ENCODE measurements around the gene ZC3H12D.

ZC3H12D gene

DNA sequence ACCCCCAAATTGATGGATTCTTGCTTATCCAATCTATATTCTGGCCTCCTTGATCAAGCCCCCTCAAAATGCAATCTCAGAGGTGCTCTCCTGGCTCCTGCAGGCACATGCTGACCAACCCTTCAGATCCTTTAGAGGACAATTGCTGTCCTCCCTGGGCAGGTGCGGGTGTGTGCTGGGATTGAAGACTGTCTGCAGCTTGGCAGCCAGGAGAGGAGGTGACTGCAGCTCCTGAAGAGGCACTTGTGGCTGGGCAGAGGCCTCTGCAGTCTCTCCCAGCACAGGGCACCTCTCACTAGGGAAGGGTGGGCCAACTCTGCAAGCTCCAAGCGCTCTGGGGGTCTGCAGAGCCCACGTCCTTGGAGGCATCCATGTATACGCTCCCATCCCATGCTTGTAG, 56.2 kb downstream of the ZC3H12D start:
- TF ChIP-seq, protein P1, sequence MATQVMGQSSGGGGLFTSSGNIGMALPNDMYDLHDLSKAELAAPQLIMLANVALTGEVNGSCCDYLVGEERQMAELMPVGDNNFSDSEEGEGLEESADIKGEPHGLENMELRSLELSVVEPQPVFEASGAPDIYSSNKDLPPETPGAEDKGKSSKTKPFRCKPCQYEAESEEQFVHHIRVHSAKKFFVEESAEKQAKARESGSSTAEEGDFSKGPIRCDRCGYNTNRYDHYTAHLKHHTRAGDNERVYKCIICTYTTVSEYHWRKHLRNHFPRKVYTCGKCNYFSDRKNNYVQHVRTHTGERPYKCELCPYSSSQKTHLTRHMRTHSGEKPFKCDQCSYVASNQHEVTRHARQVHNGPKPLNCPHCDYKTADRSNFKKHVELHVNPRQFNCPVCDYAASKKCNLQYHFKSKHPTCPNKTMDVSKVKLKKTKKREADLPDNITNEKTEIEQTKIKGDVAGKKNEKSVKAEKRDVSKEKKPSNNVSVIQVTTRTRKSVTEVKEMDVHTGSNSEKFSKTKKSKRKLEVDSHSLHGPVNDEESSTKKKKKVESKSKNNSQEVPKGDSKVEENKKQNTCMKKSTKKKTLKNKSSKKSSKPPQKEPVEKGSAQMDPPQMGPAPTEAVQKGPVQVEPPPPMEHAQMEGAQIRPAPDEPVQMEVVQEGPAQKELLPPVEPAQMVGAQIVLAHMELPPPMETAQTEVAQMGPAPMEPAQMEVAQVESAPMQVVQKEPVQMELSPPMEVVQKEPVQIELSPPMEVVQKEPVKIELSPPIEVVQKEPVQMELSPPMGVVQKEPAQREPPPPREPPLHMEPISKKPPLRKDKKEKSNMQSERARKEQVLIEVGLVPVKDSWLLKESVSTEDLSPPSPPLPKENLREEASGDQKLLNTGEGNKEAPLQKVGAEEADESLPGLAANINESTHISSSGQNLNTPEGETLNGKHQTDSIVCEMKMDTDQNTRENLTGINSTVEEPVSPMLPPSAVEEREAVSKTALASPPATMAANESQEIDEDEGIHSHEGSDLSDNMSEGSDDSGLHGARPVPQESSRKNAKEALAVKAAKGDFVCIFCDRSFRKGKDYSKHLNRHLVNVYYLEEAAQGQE (IDR thresholded peaks at IDR 0.05; ENCODE audit: insufficient read depth in 1 of 2, low read depth in 2 of 2, low read length in 2 of 2), result no peak
- TF ChIP-seq POLR2AphosphoS5 (IDR thresholded peaks at IDR 0.05; ENCODE audit: low read depth, low read length) (no peak), FOXP2 (optimal IDR thresholded peaks at IDR 0.05; ENCODE audit: borderline replicate concordance, extremely low read depth, extremely low read length, insufficient read depth) (no peak), SIN3A (IDR thresholded peaks at IDR 0.05; ENCODE audit: borderline replicate concordance, insufficient read depth, low read length) (no peak), TAF1 (IDR thresholded peaks at IDR 0.05; ENCODE audit: borderline replicate concordance, insufficient read depth, low read length) (no peak)

DNA sequence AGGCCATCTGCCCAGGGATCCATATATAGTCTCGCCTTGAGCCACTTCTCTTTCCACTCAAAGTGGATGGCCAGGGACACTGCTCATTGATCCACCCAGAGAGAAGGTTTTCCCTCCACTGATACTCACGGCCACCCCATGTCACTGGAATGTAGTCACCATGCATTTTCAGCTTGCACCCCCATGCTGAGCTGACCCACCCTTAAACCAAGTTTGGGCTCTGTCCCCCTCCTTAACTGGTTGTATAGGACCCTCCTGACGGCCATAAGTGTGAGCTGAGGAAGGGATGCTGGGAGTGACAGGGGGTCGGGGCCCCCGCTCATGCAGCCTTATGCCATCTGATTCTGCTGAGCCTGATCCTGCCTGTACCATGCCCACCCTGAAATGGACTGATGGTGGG, 59.1 kb downstream of the ZC3H12D start:
- TF ChIP-seq SIN3A (IDR thresholded peaks at IDR 0.05; ENCODE audit: borderline replicate concordance, insufficient read depth, low read length) (no peak), POLR2AphosphoS5 (IDR thresholded peaks at IDR 0.05; ENCODE audit: low read depth, low read length) (no peak), FOXP2 (optimal IDR thresholded peaks at IDR 0.05; ENCODE audit: borderline replicate concordance, extremely low read depth, extremely low read length, insufficient read depth) (no peak), TAF1 (IDR thresholded peaks at IDR 0.05; ENCODE audit: borderline replicate concordance, insufficient read depth, low read length) (no peak)
- TF ChIP-seq, protein P1 (IDR thresholded peaks at IDR 0.05; ENCODE audit: insufficient read depth in 1 of 2, low read depth in 2 of 2, low read length in 2 of 2), result no peak

- TF ChIP-seq, protein P1 (IDR thresholded peaks at IDR 0.05; ENCODE audit: insufficient read depth in 1 of 2, low read depth in 2 of 2, low read length in 2 of 2), result no peak
- no peak for TF ChIP-seq FOXP2 (optimal IDR thresholded peaks at IDR 0.05; ENCODE audit: borderline replicate concordance, extremely low read depth, extremely low read length, insufficient read depth)
- TF ChIP-seq POLR2AphosphoS5 (IDR thresholded peaks at IDR 0.05; ENCODE audit: low read depth, low read length), result no peak
- TF ChIP-seq SIN3A (IDR thresholded peaks at IDR 0.05; ENCODE audit: borderline replicate concordance, insufficient read depth, low read length), result no peak
- TF ChIP-seq TAF1 (IDR thresholded peaks at IDR 0.05; ENCODE audit: borderline replicate concordance, insufficient read depth, low read length), result no peak
Observed at GRCh38 chr6:149425224-149425623, 59.6 kb downstream of the ZC3H12D start.

DNA sequence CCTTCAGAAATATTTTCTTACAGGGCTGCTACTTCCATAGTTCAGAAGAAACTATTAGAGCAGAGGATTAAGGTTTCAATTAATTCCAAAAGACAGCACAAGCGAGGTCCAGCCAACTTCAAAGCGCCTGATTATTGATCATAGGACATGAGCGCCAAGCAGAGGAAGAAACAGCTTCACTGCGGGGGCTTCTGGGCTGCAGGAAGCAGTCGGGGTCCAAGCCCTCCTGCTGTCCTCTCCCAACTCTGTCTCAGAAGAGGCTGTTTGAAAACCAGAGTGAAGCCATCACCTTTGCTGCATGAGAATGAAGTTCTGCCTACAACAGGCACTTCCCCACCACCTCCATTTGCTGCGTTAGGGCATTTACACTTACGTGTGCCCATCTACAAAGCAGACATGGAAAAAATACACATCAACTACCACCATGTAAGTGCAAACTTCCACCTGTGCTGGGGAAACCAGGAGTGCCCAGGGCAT, 60.8 kb downstream of the ZC3H12D start:
- TF ChIP-seq SIN3A (IDR thresholded peaks at IDR 0.05; ENCODE audit: borderline replicate concordance, insufficient read depth, low read length), result no peak
- no peak for TF ChIP-seq TAF1 (IDR thresholded peaks at IDR 0.05; ENCODE audit: borderline replicate concordance, insufficient read depth, low read length)
- TF ChIP-seq POLR2AphosphoS5 (IDR thresholded peaks at IDR 0.05; ENCODE audit: low read depth, low read length), result no peak
- TF ChIP-seq, protein P1 (IDR thresholded peaks at IDR 0.05; ENCODE audit: insufficient read depth in 1 of 2, low read depth in 2 of 2, low read length in 2 of 2), result no peak
- no peak for TF ChIP-seq FOXP2 (optimal IDR thresholded peaks at IDR 0.05; ENCODE audit: borderline replicate concordance, extremely low read depth, extremely low read length, insufficient read depth)

DNA sequence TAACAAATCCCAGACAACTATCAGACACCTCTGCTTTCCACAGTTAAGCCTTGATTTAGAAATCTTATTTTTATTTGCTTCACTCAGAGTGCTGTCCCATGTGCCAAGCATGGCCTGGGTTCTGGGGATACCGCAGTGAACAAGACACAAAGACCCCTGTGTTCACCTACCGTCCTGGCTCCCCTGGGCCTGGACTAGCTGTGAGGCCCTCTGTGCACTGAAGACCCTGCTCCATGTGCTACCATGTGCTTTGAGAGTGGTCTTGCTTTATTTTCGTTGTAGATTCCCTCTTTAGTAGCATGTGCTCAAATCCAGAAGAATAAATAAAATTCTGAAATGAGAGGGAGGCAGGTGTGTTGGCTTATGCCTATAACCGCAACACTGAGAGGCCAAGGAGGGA, 62.2 kb downstream of the ZC3H12D start:
- TF ChIP-seq, protein P1 (IDR thresholded peaks at IDR 0.05; ENCODE audit: insufficient read depth in 1 of 2, low read depth in 2 of 2, low read length in 2 of 2), result no peak
- TF ChIP-seq POLR2AphosphoS5 (IDR thresholded peaks at IDR 0.05; ENCODE audit: low read depth, low read length) (no peak), FOXP2 (optimal IDR thresholded peaks at IDR 0.05; ENCODE audit: borderline replicate concordance, extremely low read depth, extremely low read length, insufficient read depth) (no peak), TAF1 (IDR thresholded peaks at IDR 0.05; ENCODE audit: borderline replicate concordance, insufficient read depth, low read length) (no peak), SIN3A (IDR thresholded peaks at IDR 0.05; ENCODE audit: borderline replicate concordance, insufficient read depth, low read length) (no peak)

Data from PFSK-1 (cell line).